Activated CD4-positive, alpha-beta T cell treated with anti-CD3 and anti-CD28 coated beads, Interleukin-2, amount 10 ng/mL, durations not matched to agents 24 days and 14 days (primary cell): ENCODE measurements around the gene VAMP1. TPM values are rescaled to one million over a fixed set of nuclear protein-coding genes. Genes with fewer than 3 reads are reported as not detected.
A peak's percentile ranks its signal among the peaks of the same experiment; 100 is the strongest.

Experiments
- DNase-seq: peaks from one replicate; pipeline ENCODE4 v3.0.0; 2022
- H3K27ac Mint-ChIP-seq: one replicate; pipeline ENCODE4 v1.8.0; 2022; ENCODE audit warnings: mild to moderate bottlenecking, mixed read lengths
- H3K27me3 Mint-ChIP-seq: one replicate; pipeline ENCODE4 v1.8.0; 2022; ENCODE audit warnings: mixed read lengths
- H3K36me3 Mint-ChIP-seq: one replicate; pipeline ENCODE4 v1.8.0; 2022; ENCODE audit warnings: low read depth, mild to moderate bottlenecking, mixed read lengths
- H3K4me1 Mint-ChIP-seq: one replicate; pipeline ENCODE4 v1.8.0; 2021; ENCODE audit warnings: mixed read lengths
- H3K4me3 Mint-ChIP-seq: one replicate; pipeline ENCODE4 v1.8.0; 2022; ENCODE audit warnings: mild to moderate bottlenecking, moderate library complexity, mixed read lengths
- H3K9me3 Mint-ChIP-seq: one replicate; pipeline ENCODE4 v1.8.0; 2021; ENCODE audit warnings: mixed read lengths
- intact Hi-C: fragments of 100-400 bp; cut with micrococcal nuclease; formaldehyde crosslinking; loops from one replicate; pipeline ENCODE4 v1.15.1; 2023
- total RNA-seq: library from RNA; stranded (reverse); gene quantifications from 2 replicates; pipeline ENCODE4 v1.2.3, GENCODE V29; 2022

VAMP1 gene
- total RNA-seq, 1 donor from 2014 or later: 51.2 TPM

DNA sequence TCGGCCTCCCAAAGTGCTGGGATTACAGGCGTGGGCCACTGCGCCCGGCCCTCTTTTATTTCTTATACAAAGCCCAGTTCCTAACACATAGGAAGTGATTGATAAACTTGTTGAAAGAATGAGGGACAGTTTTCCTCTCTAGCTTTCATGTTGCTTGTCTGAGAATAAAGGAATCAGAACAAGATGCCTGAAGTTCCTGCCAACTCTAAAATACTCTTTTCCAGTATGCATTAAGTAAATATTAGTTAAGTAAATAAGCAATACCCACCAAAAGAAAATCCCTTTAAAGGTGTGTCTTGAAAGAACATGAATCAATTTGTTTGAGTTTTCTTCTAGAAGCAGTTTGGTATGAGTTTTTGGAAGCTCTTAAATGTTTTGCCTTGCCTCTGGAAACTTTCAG is 50.1 kb downstream of the VAMP1 start:
- H3K9me3 Mint-ChIP-seq: peaks cover 4% of the 10 kb centered on the region
- peaks cover 25% of the 10 kb centered on the region for H3K4me1 Mint-ChIP-seq
- no peaks in the 10 kb centered on the region for H3K36me3 Mint-ChIP-seq
- H3K27ac Mint-ChIP-seq: no peak overlapping the region
- DNase-seq: no peak
- H3K27me3 Mint-ChIP-seq: no peaks in the 10 kb centered on the region
- H3K4me3 Mint-ChIP-seq: no peak overlapping the region
- intact Hi-C loops: no loop called here

DNA sequence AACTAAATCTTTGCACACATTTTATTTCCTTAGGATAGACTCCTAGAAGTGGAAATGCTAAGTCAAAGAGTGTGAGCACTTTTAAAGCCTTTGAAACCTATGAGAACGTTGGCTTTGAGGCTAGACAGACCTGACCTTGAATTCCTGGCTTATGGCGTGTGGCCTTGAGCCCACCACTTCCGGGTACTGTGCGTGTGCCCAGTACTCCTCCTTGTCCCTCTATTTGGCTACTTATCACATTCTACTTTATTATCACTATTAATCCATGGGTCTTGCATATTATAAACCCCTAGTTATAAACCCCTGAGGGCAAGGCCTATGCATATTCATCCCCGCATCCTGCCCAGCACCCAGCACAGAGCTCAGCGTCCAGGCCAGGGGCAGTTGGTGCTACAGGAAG is 51.7 kb downstream of the VAMP1 start:
- no peak overlapping the region for H3K27ac Mint-ChIP-seq
- no peak for DNase-seq
- no peak overlapping the region for H3K4me3 Mint-ChIP-seq
- peaks cover 4% of the 10 kb centered on the region for H3K9me3 Mint-ChIP-seq
- H3K27me3 Mint-ChIP-seq: no peaks in the 10 kb centered on the region
- intact Hi-C loops: no loop called here
- H3K4me1 Mint-ChIP-seq: peaks cover 24% of the 10 kb centered on the region
- no peaks in the 10 kb centered on the region for H3K36me3 Mint-ChIP-seq

DNA sequence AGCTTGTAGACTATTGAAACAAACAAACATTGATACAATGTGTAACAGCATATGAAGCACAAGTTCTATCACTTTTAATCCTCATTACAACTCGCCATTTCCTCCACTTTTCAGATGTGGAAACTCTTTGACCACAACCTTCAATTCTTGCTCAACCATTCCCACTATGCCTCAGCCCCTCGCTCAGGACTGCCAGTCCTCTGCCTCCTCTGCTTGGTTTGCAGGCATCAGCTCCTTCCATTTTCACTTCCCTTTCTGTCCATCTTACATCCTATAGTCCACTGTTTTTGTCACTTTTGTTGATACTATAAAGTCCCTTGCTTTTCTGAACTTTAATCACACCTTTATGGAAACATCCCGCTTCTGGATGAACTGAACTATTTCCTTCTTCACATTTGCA is 53.9 kb downstream of the VAMP1 start:
- intact Hi-C loops: no loop called here
- Mint-ChIP-seq H3K36me3 (no peaks in the 10 kb centered on the region), H3K4me1 (peaks cover 18% of the 10 kb centered on the region), H3K4me3 (no peak overlapping the region), H3K27ac (peak overlapping the region; percentile 31), H3K9me3 (peaks cover 4% of the 10 kb centered on the region), H3K27me3 (peaks cover 2% of the 10 kb centered on the region)
- DNase-seq: no peak

Other genes with a start within 250 kb of the VAMP1 start
- gene PLEKHG6, start 160.0 kb downstream of the VAMP1 start, total RNA-seq: not detected in 2 replicates
- gene TNFRSF1A, start 128.6 kb downstream of the VAMP1 start, total RNA-seq: 52.7 and 54.4 TPM in 2 replicates
- not detected in 2 replicates for gene SCNN1A, start 95.1 kb downstream of the VAMP1 start, total RNA-seq
- gene LTBR, start 86.5 kb downstream of the VAMP1 start, total RNA-seq: 1.7 and 2.1 TPM in 2 replicates
- gene CD27, start 25.7 kb downstream of the VAMP1 start, total RNA-seq: 74.0 and 77.7 TPM in 2 replicates
- 31.9 and 33.0 TPM in 2 replicates for gene TAPBPL, start 18.6 kb downstream of the VAMP1 start, total RNA-seq
- gene MRPL51, start 22.6 kb upstream of the VAMP1 start, total RNA-seq: 277 and 280 TPM in 2 replicates
- gene NCAPD2, start 23.4 kb upstream of the VAMP1 start, total RNA-seq: 104 and 106 TPM in 2 replicates
- 4,585 and 4,599 TPM in 2 replicates for gene GAPDH, start 63.8 kb upstream of the VAMP1 start, total RNA-seq
- 16.0 and 16.9 TPM in 2 replicates for gene IFFO1, start 85.4 kb upstream of the VAMP1 start, total RNA-seq
- 192 and 193 TPM in 2 replicates for gene NOP2, start 97.6 kb upstream of the VAMP1 start, total RNA-seq
- 356 and 363 TPM in 2 replicates for gene CHD4, start 136.7 kb upstream of the VAMP1 start, total RNA-seq
- 3.3 and 4.2 TPM in 2 replicates for gene LPAR5, start 165.3 kb upstream of the VAMP1 start, total RNA-seq
- gene ACRBP, start 176.8 kb upstream of the VAMP1 start, total RNA-seq: 0.47 and 0.64 TPM in 2 replicates
- 13.7 and 15.8 TPM in 2 replicates for gene ING4, start 192.4 kb upstream of the VAMP1 start, total RNA-seq
- 83.6 and 84.4 TPM in 2 replicates for gene ZNF384, start 218.7 kb upstream of the VAMP1 start, total RNA-seq
- gene PIANP, start 230.1 kb upstream of the VAMP1 start, total RNA-seq: 0.09 TPM in 1 of 2 replicates, not detected in the other